GM12878 (cell line): ENCODE results near the gene VPREB1. TPM values are rescaled to one million over a fixed set of nuclear protein-coding genes. Genes with fewer than 3 reads are reported as not detected.

Experiments used
- CBX3 ChIP-seq: fragments of 200-600 bp; sonication (generic); IDR thresholded peaks from 2 replicates; pipeline ENCODE4 v1.6.1; 2016; ENCODE audit warnings: low read depth, borderline replicate concordance
- FOXM1 ChIP-seq: IDR thresholded peaks from 2 replicates; pipeline ENCODE4 v1.6.1; 2012; ENCODE audit warnings: low read depth, mild to moderate bottlenecking, inconsistent platforms, low read length, moderate library complexity
- IRF4 ChIP-seq: IDR thresholded peaks from 2 replicates; pipeline ENCODE4 v1.6.1; 2011; ENCODE audit warnings: low read depth, low read length
- NR2F1 ChIP-seq: fragments of 450-650 bp; conservative IDR thresholded peaks from 2 replicates; pipeline ENCODE4 v1.6.1; 2017; ENCODE audit warnings: mild to moderate bottlenecking
- POU2F2 ChIP-seq: IDR thresholded peaks from 3 replicates; pipeline ENCODE4 v1.6.1; 2011; ENCODE audit warnings: low read depth, mild to moderate bottlenecking, low read length, borderline replicate concordance
- SP1 ChIP-seq: IDR thresholded peaks from one replicate; pipeline ENCODE4 v1.6.1; 2011; ENCODE audit warnings: low read depth, low read length
- polyA plus RNA-seq, 11 experiments: library from polyadenylated mRNA; depleted of rRNA in 4 of 11; unstranded in 6 of 11; stranded (reverse) in 5 of 11; fragments of >200 nt; fragmentation: Nextera tagmentation in 4 of 11; fragmentation: Illumina TruSeq in 1 of 11; extraction: Ambion mirVana in 4 of 11; extraction: Trizol in 1 of 11; gene quantifications; 1 replicate in 1 of 11; 2 replicates in 10 of 11; pipeline versions ENCODE4 v1.2.1 to v1.2.3, GENCODE V29; 2011 to 2016; ENCODE audit warnings: inconsistent platforms in 2 of 11, missing spikeins in 2 of 11, low read depth in 1 of 11
- total RNA-seq, 4 experiments: library from RNA; depleted of rRNA in 3 of 4; stranded (reverse); fragments of >200 nt in 3 of 4; fragmentation: Illumina TruSeq in 1 of 4; extraction: Trizol in 1 of 4; gene quantifications; 2 replicates each; pipeline versions ENCODE4 v1.2.1 to v1.2.3, GENCODE V29; 2013 to 2021
- TF ChIP-seq, protein P1 (sequence below): fragments of 450-650 bp; formaldehyde crosslinking; IDR thresholded peaks from 2 replicates; pipeline ENCODE4 v1.4.0; 2020; ENCODE audit warnings: mild to moderate bottlenecking, moderate library complexity
- TF ChIP-seq, protein P2 (sequence below): IDR thresholded peaks from 2 replicates; pipeline ENCODE4 v1.6.1; 2011; ENCODE audit warnings: mild to moderate bottlenecking, low read depth, low read length, moderate library complexity; ENCODE audit not compliant: insufficient replicate concordance

VPREB1 gene
- total and polyA plus RNA-seq, 10 of the 15 experiments (the other 5 are each of a cell fraction or from before 2014, with no cell fraction given), result not detected

DNA sequence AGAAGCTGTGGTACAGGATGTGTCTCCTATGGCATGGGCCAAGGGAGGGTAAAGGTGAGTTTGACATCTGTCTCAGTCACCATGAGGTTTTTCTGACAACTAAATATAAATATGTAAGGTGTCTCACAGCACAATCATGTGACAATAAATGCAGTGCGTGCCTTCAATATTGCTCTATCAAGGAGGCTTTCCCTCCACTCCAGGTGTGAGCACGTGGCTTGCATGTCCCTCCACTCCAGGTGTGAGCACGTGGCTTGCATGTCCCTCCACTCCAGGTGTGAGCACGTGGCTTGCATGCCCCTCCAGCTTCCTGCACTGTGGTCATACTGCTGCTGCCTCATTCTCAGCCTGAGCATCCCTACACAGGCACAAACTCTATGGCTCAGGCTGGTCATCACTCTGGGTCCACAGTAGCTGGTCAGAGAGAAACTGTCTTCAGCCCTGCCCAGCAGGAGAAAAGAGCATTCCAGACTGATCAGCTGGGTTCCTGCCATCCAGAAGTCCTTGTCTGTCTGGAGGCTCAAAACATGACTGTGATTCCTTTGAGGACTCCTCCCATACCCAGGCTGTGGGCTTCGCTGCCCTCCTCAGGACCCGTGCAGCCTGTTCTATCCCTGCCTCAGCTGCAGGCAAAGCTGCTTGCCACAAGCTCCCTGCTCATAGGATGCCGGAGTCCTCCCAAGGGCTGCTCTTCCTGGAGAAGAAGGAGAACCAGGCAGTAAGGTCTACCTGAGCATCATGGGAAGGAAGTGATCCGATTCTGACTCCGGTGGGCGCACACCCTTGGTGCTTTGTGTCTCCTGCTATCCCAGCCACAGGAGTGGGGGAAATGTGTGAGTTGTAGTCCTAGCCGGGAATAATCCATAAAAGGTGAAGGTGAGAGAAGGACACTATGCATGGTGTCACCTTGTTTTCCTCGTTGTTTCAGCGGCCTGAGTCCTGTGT is 33.4 kb upstream of the VPREB1 start (continued):
- TF ChIP-seq, protein P1, sequence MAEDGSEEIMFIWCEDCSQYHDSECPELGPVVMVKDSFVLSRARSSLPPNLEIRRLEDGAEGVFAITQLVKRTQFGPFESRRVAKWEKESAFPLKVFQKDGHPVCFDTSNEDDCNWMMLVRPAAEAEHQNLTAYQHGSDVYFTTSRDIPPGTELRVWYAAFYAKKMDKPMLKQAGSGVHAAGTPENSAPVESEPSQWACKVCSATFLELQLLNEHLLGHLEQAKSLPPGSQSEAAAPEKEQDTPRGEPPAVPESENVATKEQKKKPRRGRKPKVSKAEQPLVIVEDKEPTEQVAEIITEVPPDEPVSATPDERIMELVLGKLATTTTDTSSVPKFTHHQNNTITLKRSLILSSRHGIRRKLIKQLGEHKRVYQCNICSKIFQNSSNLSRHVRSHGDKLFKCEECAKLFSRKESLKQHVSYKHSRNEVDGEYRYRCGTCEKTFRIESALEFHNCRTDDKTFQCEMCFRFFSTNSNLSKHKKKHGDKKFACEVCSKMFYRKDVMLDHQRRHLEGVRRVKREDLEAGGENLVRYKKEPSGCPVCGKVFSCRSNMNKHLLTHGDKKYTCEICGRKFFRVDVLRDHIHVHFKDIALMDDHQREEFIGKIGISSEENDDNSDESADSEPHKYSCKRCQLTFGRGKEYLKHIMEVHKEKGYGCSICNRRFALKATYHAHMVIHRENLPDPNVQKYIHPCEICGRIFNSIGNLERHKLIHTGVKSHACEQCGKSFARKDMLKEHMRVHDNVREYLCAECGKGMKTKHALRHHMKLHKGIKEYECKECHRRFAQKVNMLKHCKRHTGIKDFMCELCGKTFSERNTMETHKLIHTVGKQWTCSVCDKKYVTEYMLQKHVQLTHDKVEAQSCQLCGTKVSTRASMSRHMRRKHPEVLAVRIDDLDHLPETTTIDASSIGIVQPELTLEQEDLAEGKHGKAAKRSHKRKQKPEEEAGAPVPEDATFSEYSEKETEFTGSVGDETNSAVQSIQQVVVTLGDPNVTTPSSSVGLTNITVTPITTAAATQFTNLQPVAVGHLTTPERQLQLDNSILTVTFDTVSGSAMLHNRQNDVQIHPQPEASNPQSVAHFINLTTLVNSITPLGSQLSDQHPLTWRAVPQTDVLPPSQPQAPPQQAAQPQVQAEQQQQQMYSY (CRISPR knock-in tag), result no peak
- TF ChIP-seq SP1 (no peak), NR2F1 (no peak), POU2F2 (no peak), CBX3 (no peak), IRF4 (no peak), FOXM1 (no peak)
- TF ChIP-seq, protein P2, sequence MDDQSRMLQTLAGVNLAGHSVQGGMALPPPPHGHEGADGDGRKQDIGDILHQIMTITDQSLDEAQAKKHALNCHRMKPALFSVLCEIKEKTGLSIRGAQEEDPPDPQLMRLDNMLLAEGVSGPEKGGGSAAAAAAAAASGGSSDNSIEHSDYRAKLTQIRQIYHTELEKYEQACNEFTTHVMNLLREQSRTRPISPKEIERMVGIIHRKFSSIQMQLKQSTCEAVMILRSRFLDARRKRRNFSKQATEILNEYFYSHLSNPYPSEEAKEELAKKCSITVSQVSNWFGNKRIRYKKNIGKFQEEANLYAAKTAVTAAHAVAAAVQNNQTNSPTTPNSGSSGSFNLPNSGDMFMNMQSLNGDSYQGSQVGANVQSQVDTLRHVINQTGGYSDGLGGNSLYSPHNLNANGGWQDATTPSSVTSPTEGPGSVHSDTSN, result no peak
